Superior temporal gyrus (tissue), 1 donor: ENCODE results near the gene KRTAP4-12.
"Not testable (repeated sequence)": the region's sequence is repeated elsewhere in the genome, so short reads cannot be mapped to it uniquely, and the experiment has no call there.

Experiments
- DNase-seq: peaks from one replicate; pipeline ENCODE4 v3.0.0-alpha.2; 2016; ENCODE audit errors: extremely low spot score

Gene KRTAP4-12

GRCh38 chr17:41126412-41126811 lies 2.4 kb upstream of the KRTAP4-12 start:
- no peak for DNase-seq

GRCh38 chr17:41125064-41125463 lies 1.1 kb upstream of the KRTAP4-12 start:
- DNase-seq = no peak

GRCh38 chr17:41123292-41123990 lies 541 bp downstream of the KRTAP4-12 start:
- not testable (repeated sequence) for DNase-seq

DNA sequence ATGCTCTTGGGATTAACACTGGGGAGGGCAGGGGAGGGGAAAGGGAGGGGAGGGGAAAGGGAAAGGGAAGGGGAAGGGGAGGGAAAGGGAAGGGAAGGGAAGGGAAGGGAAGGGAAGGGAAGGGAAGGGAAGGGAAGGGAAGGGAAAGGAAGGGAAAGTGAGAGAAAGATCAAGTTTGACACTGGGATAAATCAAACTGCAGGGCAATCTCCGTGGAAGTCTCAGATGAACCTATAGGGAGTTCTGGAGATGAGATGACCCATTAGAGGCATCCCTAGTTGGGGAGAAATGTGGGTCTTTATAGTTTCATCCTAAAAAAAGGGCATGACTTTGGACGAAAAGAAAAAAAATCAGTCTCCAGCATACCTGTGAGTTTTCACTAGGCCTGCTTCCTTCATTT lies 2.2 kb downstream of the KRTAP4-12 start:
- DNase-seq = no peak

GRCh38 chr17:41119696-41120690 lies 4.0 kb downstream of the KRTAP4-12 start:
- DNase-seq = not testable (repeated sequence)

DNA sequence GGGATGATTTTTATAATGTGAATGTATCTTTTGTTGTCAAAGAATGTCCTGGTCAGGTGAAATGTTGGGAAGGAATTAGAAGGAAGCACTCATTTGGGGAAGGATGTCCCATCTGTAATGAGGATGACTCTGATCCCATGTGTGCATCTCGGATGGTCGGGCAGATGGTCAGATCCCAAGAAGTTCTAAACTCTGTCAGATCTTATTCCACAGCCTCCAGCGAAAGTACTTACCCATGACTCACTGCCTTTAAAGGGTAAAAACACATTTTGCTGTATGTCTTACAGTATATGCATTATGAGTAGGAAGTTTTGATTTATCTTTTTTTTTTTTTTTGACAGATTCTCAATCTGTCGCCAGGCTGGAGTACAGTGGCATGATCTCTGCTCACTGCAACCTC lies 5.3 kb downstream of the KRTAP4-12 start:
- no peak for DNase-seq

- not testable (repeated sequence) for DNase-seq
Observed at GRCh38 chr17:41117846-41118386, 6.1 kb downstream of the KRTAP4-12 start, which contains the start of gene KRTAP4-11. TSS of gene KRTAP4-11 (minus strand) at chr17:41118373. CDS start at chr17:41118315, 58 bp downstream.

DNA sequence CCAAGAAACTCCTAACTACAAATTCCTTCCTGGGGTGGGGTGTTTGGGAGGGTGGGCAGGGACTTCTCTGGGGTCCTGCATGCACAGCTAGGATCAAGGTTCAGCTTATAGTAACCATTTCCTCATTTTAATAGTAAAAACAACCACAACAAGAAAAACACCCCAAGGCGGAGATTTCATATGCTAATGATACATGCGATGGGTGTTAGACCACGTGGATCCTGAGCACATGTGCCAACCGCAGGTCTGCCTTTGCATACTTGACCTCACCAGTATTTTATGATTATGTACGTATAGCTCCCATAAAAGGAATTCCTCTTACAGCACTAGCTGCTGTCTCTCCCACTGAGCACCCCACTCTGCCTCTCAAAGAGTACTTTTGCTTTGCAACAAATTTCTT lies 7.7 kb downstream of the KRTAP4-12 start:
- DNase-seq = no peak

DNA sequence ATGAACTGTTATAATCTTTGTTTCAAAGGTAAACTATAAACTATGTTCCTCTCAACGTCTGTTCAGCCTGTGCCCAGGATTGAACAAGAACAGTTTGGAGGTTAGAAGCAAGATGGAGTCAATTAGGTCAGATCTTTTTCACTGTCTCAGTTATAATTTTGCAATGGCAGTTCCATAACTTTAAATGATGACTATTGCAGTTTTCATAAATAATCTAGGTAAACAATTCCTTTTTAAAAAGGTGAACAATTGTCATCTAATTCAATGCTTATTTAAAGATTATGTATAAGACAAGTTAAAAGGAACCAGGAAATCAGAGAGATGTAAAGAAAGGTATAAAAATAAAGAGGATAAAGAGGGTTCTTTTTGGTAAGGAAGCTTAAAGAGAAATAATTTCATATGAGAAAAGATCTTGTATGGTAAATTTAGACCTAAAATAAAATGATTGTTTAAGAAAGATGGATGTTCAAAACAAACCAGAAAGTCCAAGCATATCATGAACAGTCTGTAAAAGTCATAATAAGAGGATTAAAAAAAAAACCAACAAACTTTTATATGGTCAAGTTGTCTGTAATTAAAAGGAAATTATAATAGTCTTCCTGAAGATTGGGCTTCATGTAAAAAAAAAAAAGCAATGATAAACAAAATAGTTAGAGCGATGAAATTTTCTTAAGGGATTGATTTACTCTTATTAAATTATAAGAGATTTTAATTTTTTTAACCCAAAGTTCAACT lies 12.7 kb downstream of the KRTAP4-12 start:
- DNase-seq = no peak

GRCh38 chr17:41108728-41109386 lies 15.1 kb downstream of the KRTAP4-12 start:
- not testable (repeated sequence) for DNase-seq

- DNase-seq = no peak
Observed at GRCh38 chr17:41107941-41108450, 16.0 kb downstream of the KRTAP4-12 start.

DNA sequence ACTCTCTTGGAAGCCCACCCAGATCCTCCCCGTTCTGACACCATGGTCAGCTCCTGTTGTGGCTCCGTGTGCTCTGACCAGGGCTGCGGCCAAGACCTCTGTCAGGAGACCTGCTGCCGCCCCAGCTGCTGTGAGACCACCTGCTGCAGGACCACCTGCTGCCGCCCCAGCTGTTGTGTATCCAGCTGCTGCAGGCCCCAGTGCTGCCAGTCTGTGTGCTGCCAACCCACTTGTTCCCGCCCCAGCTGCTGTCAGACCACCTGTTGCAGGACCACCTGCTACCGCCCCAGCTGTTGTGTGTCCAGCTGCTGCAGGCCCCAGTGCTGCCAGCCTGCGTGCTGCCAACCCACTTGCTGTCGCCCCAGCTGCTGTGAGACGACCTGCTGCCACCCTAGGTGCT lies 18.6 kb downstream of the KRTAP4-12 start, which contains the start of gene KRTAP4-9:
KRTAP4-9 (plus strand) TSS at position 43 of the 400 bp plus-strand sequence; CDS start at position 43, 0 bp downstream.
- DNase-seq = not testable (repeated sequence)

DNA sequence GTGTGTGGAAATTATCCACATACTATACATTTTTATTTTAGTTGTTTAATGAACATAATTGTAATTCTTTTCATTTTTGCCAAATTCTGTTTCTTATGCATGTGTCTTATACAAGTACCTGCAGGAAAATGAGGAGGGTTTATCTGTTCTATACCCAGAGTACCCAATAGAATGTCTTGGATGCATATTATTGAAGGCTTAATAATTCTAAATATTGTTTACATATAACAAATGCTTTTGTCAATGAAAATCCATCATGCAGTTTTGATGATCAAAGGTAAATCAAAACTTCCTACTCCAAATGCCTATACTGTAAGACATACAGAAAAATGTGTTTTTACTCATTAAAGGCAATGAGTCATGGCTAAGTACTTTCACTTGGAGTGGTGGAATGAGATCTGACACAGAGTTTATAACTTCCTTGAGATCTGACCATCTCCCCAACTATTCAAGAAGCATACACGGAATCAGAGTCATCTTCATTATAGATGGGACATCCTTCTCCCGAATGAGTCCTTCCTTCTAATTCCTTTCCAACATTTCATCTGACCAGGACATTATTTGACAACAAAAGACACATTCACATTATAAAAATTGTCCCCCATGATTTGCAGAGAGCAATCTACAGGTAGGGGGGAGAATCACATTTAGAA lies 19.5 kb downstream of the KRTAP4-12 start:
- not testable (repeated sequence) for DNase-seq

GRCh38 chr17:41103896-41104295 lies 20.1 kb downstream of the KRTAP4-12 start:
- no peak for DNase-seq

DNA sequence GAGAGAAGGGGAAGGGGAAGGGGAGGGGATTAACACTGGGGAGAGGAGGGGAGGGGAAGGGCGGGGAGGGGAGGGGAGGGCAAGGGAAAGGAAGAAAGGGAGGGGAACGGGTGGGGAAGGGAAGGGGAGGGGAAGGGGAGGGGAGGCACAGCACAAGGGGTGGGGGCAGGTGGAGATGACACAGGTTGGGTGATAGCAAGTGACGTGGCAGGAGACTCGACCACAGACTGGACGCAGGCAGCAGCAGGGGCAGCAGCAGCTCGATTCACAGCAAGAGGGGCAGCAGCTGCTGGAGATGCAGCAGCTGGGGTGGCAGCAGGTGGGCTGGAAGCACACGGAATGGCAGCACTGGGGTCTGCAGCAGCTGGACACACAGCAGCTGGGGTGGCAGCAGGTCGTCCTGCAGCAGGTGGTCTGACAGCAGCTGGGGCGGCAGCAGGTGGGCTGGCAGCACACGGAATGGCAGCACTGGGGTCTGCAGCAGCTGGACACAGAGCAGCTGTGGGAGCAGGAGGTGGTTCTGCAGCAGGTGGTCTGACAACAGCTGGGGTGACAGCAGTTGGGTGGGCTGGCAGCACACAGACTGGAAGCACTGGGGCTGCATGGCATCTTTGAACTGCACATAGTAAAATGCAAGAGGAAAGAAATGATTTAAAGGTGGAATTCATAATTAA lies 22.3 kb downstream of the KRTAP4-12 start, which contains the start of gene KRTAP4-16:
KRTAP4-16 (minus strand) TSS at position 624 of the 674 bp plus-strand sequence; CDS start at position 624, 0 bp downstream.
- DNase-seq = no peak

GRCh38 chr17:41099682-41100480 lies 24.1 kb downstream of the KRTAP4-12 start:
- not testable (repeated sequence) for DNase-seq

- DNase-seq = no peak
Observed at GRCh38 chr17:41098481-41098880, 25.5 kb downstream of the KRTAP4-12 start.

DNA sequence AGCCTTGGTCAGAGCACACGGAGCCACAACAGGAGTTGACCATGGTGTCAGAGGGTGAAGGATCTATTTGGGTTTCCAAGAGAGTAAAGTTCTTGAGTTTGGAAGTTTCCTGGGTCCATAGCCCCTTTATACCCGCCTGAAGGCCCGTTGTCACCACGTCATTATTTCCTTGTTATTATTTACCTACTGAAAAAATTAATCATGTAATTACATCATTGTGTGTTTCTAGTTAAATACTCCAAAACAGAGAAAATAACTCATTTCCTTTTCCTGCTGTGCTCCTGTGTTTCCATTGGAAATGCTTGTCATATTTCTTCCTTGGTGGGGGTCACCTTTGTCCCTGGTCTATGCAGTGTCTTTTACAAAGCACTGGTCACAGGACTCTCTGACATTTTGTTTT lies 25.9 kb downstream of the KRTAP4-12 start, which contains the start of gene KRTAP4-8:
KRTAP4-8 (minus strand) TSS at position 101 of the 400 bp plus-strand sequence; CDS start at position 43, 58 bp downstream.
- no peak for DNase-seq
